C4-2B (cell line): ENCODE measurements around the gene SLC5A2.

Source experiments
- ZFX ChIP-seq: fragments of 450-650 bp; IDR thresholded peaks from 2 replicates; pipeline ENCODE4 v1.6.1; 2017
- TF ChIP-seq, protein P1 (sequence below): fragments of 450-650 bp; conservative IDR thresholded peaks from 2 replicates; pipeline ENCODE4 v1.5.1; 2017; ENCODE audit warnings: mild to moderate bottlenecking

DNA sequence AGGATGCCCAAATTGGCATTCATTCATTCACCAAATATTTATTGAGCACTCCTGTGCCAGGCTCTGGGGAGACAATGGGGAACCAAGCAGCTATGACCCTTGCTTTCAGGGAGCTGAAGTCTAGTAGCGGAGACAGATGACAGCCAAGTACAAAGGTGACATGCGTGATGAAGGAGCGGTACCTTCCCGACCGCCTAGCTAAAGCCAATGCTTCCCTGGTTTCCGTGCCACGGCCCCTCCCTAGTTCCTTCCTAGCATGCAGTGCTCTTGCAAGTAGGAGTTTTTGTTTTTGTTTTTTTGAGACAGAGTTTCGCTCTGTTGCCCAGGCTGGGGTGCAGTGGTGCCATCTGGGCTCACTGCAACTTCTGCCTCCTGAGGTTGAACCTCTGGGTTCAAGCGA lies 3.2 kb upstream of the SLC5A2 start:
- TF ChIP-seq ZFX, result no peak
- TF ChIP-seq, protein P1, sequence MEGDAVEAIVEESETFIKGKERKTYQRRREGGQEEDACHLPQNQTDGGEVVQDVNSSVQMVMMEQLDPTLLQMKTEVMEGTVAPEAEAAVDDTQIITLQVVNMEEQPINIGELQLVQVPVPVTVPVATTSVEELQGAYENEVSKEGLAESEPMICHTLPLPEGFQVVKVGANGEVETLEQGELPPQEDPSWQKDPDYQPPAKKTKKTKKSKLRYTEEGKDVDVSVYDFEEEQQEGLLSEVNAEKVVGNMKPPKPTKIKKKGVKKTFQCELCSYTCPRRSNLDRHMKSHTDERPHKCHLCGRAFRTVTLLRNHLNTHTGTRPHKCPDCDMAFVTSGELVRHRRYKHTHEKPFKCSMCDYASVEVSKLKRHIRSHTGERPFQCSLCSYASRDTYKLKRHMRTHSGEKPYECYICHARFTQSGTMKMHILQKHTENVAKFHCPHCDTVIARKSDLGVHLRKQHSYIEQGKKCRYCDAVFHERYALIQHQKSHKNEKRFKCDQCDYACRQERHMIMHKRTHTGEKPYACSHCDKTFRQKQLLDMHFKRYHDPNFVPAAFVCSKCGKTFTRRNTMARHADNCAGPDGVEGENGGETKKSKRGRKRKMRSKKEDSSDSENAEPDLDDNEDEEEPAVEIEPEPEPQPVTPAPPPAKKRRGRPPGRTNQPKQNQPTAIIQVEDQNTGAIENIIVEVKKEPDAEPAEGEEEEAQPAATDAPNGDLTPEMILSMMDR, result no peak
